Prostate gland (tissue), 2 donors: ENCODE measurements around the gene CRAT. TPM values are rescaled to one million over a fixed set of nuclear protein-coding genes. Genes with fewer than 3 reads are reported as not detected.

Source experiments
- DNase-seq: peaks from one replicate; pipeline ENCODE4 v3.0.0-alpha.2; 2019; ENCODE audit warnings: low spot score
- H3K27ac ChIP-seq, 2 donors: fragments of 200-600 bp; sonication (generic); 2 replicates each; pipeline ENCODE4 v1.5.1; 2017 to 2019
- H3K27me3 ChIP-seq: fragments of 200-600 bp; sonication (generic); replicated peaks from 2 replicates; pipeline ENCODE4 v1.5.1; 2019; ENCODE audit not compliant: insufficient read depth
- H3K36me3 ChIP-seq, 2 donors: fragments of 200-600 bp; sonication (generic); 1 replicate in 1 of 2; 2 replicates in 1 of 2; pipeline versions ENCODE4 v1.5.1 to v1.8.1; 2017 to 2019
- H3K4me1 ChIP-seq: fragments of 200-600 bp; sonication (generic); replicated peaks from 2 replicates; pipeline ENCODE4 v1.5.1; 2019
- H3K4me3 ChIP-seq, 2 donors: fragments of 200-600 bp; sonication (generic); 2 replicates each; pipeline ENCODE4 v1.5.1; 2017 to 2019
- H3K9me3 ChIP-seq: fragments of 200-600 bp; sonication (generic); 2 replicates; pipeline ENCODE4 v1.5.1; 2017
- CTCF ChIP-seq, 4 experiments: fragments of 200-600 bp in 2 of 4; fragments of 450-650 bp in 2 of 4; sonication (generic) in 2 of 4; IDR thresholded peaks; 1 replicate in 3 of 4; 2 replicates in 1 of 4; pipeline ENCODE4 v1.5.1; 2016 to 2019; ENCODE audit warnings: antibody characterized with exemption in 4 of 4, mild to moderate bottlenecking in 2 of 4, moderate library complexity in 2 of 4
- POLR2A ChIP-seq: fragments of 450-650 bp; IDR thresholded peaks from one replicate; pipeline ENCODE4 v1.6.1; 2016; ENCODE audit warnings: antibody characterized with exemption, mild to moderate bottlenecking
- POLR2AphosphoS5 ChIP-seq: sonication (generic); formaldehyde crosslinking; IDR thresholded peaks from one replicate; pipeline ENCODE4 v1.6.1; 2017; ENCODE audit warnings: antibody characterized with exemption
- WGBS: methylation state at CpG from one replicate; pipeline ENCODE4 v1.1.5; 2018; 5-methylcytosine and 5-hydroxymethylcytosine counted together
- intact Hi-C: fragments of 100-400 bp; cut with DNase I; formaldehyde crosslinking; loops from one replicate; pipeline ENCODE4 v1.14.2; 2022
- total RNA-seq, 2 donors: library from RNA; depleted of rRNA; stranded (reverse); fragments of >200 nt; gene quantifications; one replicate each; pipeline ENCODE4 v1.1.0, GENCODE V29; 2016

Gene CRAT
- total RNA-seq, 2 donors from 2014 or later, result 59.8 to 98.3 TPM

DNA sequence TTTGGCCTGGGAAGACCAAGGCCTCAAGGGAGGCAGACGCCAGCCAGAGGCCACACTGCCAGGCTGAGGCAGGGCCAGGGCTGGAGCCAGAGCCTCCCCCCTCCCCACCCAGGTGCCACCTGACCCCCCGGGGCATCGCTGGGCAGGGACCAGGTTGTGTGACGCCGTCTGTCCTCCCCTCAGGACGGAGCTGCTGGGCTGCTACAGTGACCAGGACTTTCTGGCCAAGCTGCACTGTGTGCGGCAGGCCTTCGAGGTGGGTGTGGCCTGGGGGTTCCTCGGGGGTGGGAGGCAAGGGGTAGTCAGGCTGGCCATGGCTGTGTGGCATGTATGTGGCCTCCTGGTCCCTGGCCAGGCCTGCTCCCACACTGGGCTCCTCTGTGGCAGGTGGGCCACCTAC lies 47.5 kb downstream of the CRAT start:
- peaks cover 3 to 5% of the 10 kb centered on the region in 2 donors for H3K36me3 ChIP-seq

GRCh38 chr9:129060991-129061390 lies 49.6 kb downstream of the CRAT start:
- no peaks in the 10 kb centered on the region for H3K9me3 ChIP-seq
- no peak for DNase-seq
- H3K4me3 ChIP-seq, result no peak overlapping the region
- H3K4me1 ChIP-seq, result no peaks in the 10 kb centered on the region
- intact Hi-C loops, result no loop called here
- no peaks in the 10 kb centered on the region for H3K27me3 ChIP-seq
- no peak overlapping the region for H3K27ac ChIP-seq
- no peak for TF ChIP-seq POLR2AphosphoS5
- no peak for TF ChIP-seq POLR2A
- TF ChIP-seq CTCF (IDR thresholded peaks at IDR 0.05), result no peak
- WGBS, result 95% methylated on average over 9 of the region's 12 CpGs
- peaks cover 3% of the 10 kb centered on the region in 2 donors for H3K36me3 ChIP-seq

More for the DNA sequence above, 47.5 kb downstream of the CRAT start:
- Histone ChIP-seq H3K4me1 (no peaks in the 10 kb centered on the region), H3K4me3 (no peak overlapping the region), H3K27ac (no peak overlapping the region), H3K27me3 (no peaks in the 10 kb centered on the region), H3K9me3 (no peaks in the 10 kb centered on the region)
- 97% methylated on average over 6 of the region's 9 CpGs for WGBS
- TF ChIP-seq POLR2A, result no peak
- TF ChIP-seq POLR2AphosphoS5, result no peak
- TF ChIP-seq CTCF (IDR thresholded peaks at IDR 0.05), result no peak
- DNase-seq, result no peak
- intact Hi-C loops, result no loop called here

- Histone ChIP-seq H3K27ac (no peak overlapping the region), H3K4me1 (no peaks in the 10 kb centered on the region), H3K9me3 (no peaks in the 10 kb centered on the region), H3K4me3 (no peak overlapping the region), H3K36me3 (peaks cover 0 to 3% of the 10 kb centered on the region in 2 donors), H3K27me3 (no peaks in the 10 kb centered on the region)
- TF ChIP-seq POLR2AphosphoS5, result no peak
- TF ChIP-seq POLR2A, result no peak
- TF ChIP-seq CTCF (IDR thresholded peaks at IDR 0.05), result no peak
- intact Hi-C loops, result no loop called here
- no peak for DNase-seq
- 95% methylated on average over 37 of the region's 37 CpGs for WGBS
These were observed 50.5 kb downstream of the CRAT start for GRCh38 chr9:129059796-129060785.

GRCh38 chr9:129058965-129059795 lies 51.4 kb downstream of the CRAT start:
- Histone ChIP-seq H3K36me3 (peaks cover 0 to 3% of the 10 kb centered on the region in 2 donors), H3K4me1 (no peaks in the 10 kb centered on the region), H3K4me3 (no peak overlapping the region), H3K27ac (no peak overlapping the region), H3K27me3 (no peaks in the 10 kb centered on the region), H3K9me3 (no peaks in the 10 kb centered on the region)
- intact Hi-C loops, result no loop called here
- TF ChIP-seq POLR2A, result no peak
- TF ChIP-seq POLR2AphosphoS5, result no peak
- no peak for TF ChIP-seq CTCF (IDR thresholded peaks at IDR 0.05)
- no peak for DNase-seq
- WGBS, result 85% methylated on average over 21 of the region's 21 CpGs
